ENCODE measurements around the gene ST3GAL5.

DNA sequence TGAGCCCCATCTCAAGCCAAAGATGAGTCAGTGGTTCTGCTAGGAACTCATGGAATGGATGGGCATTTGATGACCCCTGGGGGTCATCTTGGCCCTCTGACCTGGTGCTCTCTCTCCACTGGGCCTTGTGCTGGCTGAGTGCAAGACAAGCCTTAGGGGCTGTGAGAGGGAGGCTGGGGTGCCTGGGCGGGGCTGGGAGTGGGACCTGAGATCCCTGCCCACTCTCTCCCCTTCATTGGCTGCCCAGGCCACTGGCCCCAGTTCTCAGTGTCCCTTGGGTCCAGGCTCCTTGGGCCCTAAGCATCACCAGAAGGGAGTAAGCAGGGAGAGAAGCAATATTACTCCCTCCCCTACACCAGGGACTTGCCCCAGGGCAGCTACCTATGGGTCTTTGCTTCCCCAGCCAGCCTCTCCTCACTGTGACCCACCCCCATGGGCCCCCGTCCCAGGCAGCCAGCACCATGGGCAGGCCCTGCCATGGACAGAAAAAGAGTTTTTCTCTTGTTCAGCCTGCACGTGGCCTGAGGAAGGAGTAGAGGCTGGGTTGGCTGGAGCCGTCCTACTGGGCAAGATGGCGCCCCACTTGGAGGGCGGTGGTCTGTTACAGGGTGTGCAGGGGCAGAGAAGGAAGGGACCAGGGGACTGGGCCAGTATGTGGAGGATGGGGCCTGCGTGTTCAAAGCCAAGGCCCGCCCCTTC lies 101.4 kb downstream of the ST3GAL5 start:
- TF ChIP-seq, protein P1, sequence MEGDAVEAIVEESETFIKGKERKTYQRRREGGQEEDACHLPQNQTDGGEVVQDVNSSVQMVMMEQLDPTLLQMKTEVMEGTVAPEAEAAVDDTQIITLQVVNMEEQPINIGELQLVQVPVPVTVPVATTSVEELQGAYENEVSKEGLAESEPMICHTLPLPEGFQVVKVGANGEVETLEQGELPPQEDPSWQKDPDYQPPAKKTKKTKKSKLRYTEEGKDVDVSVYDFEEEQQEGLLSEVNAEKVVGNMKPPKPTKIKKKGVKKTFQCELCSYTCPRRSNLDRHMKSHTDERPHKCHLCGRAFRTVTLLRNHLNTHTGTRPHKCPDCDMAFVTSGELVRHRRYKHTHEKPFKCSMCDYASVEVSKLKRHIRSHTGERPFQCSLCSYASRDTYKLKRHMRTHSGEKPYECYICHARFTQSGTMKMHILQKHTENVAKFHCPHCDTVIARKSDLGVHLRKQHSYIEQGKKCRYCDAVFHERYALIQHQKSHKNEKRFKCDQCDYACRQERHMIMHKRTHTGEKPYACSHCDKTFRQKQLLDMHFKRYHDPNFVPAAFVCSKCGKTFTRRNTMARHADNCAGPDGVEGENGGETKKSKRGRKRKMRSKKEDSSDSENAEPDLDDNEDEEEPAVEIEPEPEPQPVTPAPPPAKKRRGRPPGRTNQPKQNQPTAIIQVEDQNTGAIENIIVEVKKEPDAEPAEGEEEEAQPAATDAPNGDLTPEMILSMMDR (IDR thresholded peaks at IDR 0.05) = no peak
- TF ChIP-seq EZH2 (IDR thresholded peaks at IDR 0.05) (no peak), EZH2phosphoT487 (IDR thresholded peaks at IDR 0.05) (no peak)

Measured in neural progenitor cell (in vitro differentiated cells).